H9 (cell line): ENCODE measurements around the gene GMPS. TPM values are rescaled to one million over a fixed set of nuclear protein-coding genes. Genes with fewer than 3 reads are reported as not detected.

Experiments
- DNase-seq: peaks from one replicate; pipeline ENCODE4 v3.0.0-alpha.2; 2017
- H2AFZ ChIP-seq: one replicate; pipeline ENCODE4 v1.6.1; 2013; ENCODE audit warnings: mild to moderate bottlenecking, low read length, control low read depth, moderate library complexity
- H2AK5ac ChIP-seq: 2 replicates; pipeline ENCODE4 v1.6.1; 2013; ENCODE audit warnings: low read length, control low read depth, mixed read lengths; ENCODE audit not compliant: insufficient read length
- H2BK120ac ChIP-seq: one replicate; pipeline ENCODE4 v1.6.1; 2013; ENCODE audit warnings: low read depth, mild to moderate bottlenecking, low read length, control low read depth, inconsistent platforms; ENCODE audit not compliant: poor library complexity, severe bottlenecking
- H2BK12ac ChIP-seq: 2 replicates; pipeline ENCODE4 v1.6.1; 2013; ENCODE audit warnings: low read length, control low read depth, mixed read lengths, low read depth; ENCODE audit not compliant: insufficient read length
- H2BK15ac ChIP-seq: 2 replicates; pipeline ENCODE4 v1.6.1; 2013; ENCODE audit warnings: low read depth, low read length, control low read depth
- H2BK20ac ChIP-seq: one replicate; pipeline ENCODE4 v1.6.1; 2013; ENCODE audit warnings: low read depth, mild to moderate bottlenecking, low read length, control low read depth, inconsistent platforms; ENCODE audit not compliant: poor library complexity, severe bottlenecking
- H2BK5ac ChIP-seq: 2 replicates; pipeline ENCODE4 v1.6.1; 2013; ENCODE audit warnings: low read length, control low read depth, mixed read lengths; ENCODE audit not compliant: insufficient read length
- H3K14ac ChIP-seq: 2 replicates; pipeline ENCODE4 v1.6.1; 2013; ENCODE audit warnings: low read length, control low read depth; ENCODE audit not compliant: insufficient read depth
- H3K18ac ChIP-seq: 2 replicates; pipeline ENCODE4 v1.6.1; 2013; ENCODE audit warnings: low read depth, mild to moderate bottlenecking, mixed read lengths, low read length, control low read depth; ENCODE audit not compliant: insufficient read length
- H3K23ac ChIP-seq: 2 replicates; pipeline ENCODE4 v1.6.1; 2013; ENCODE audit warnings: low read length, control low read depth, mixed read lengths, low read depth; ENCODE audit not compliant: insufficient read length
- H3K23me2 ChIP-seq: 2 replicates; pipeline ENCODE4 v1.6.1; 2013; ENCODE audit warnings: low read depth, mild to moderate bottlenecking, mixed read lengths, low read length, control low read depth; ENCODE audit not compliant: insufficient read length, poor library complexity, severe bottlenecking
- H3K27ac ChIP-seq: 2 replicates; pipeline ENCODE4 v1.5.1; 2013; ENCODE audit warnings: low read length, control low read depth, mixed read lengths, low read depth; ENCODE audit not compliant: insufficient read length
- H3K27me3 ChIP-seq: 2 replicates; pipeline ENCODE4 v1.6.1; 2013; ENCODE audit warnings: low read length, control low read depth, inconsistent platforms; ENCODE audit not compliant: insufficient read depth
- H3K4ac ChIP-seq: 2 replicates; pipeline ENCODE4 v1.6.1; 2013; ENCODE audit warnings: low read depth, mild to moderate bottlenecking, control low read depth, inconsistent platforms, low read length, moderate library complexity
- H3K4me1 ChIP-seq: 2 replicates; pipeline ENCODE4 v1.6.1; 2013; ENCODE audit warnings: low read length, control low read depth, inconsistent platforms; ENCODE audit not compliant: insufficient read depth
- H3K4me2 ChIP-seq: 2 replicates; pipeline ENCODE4 v1.6.1; 2013; ENCODE audit warnings: low read length, control low read depth, mixed read lengths; ENCODE audit not compliant: insufficient read length, insufficient read depth
- H3K56ac ChIP-seq: 2 replicates; pipeline ENCODE4 v1.6.1; 2013; ENCODE audit warnings: low read depth, mild to moderate bottlenecking, mixed read lengths, low read length, control low read depth; ENCODE audit not compliant: insufficient read length
- H3K79me1 ChIP-seq: 2 replicates; pipeline ENCODE4 v1.6.1; 2013; ENCODE audit warnings: low read depth, mild to moderate bottlenecking, moderate library complexity, low read length, control low read depth, inconsistent platforms; ENCODE audit not compliant: insufficient read depth, poor library complexity, severe bottlenecking
- H3K79me2 ChIP-seq: 2 replicates; pipeline ENCODE4 v1.6.1; 2013; ENCODE audit warnings: low read length, control low read depth, inconsistent platforms; ENCODE audit not compliant: insufficient read depth
- H3K9ac ChIP-seq: 2 replicates; pipeline ENCODE4 v1.6.1; 2013; ENCODE audit warnings: low read length, control low read depth, mixed read lengths; ENCODE audit not compliant: insufficient read length; ENCODE audit errors: extremely low read depth
- H3K9me3 ChIP-seq: one replicate; pipeline ENCODE4 v1.6.1; 2013; ENCODE audit warnings: low read depth, low read length, inconsistent platforms; ENCODE audit not compliant: control insufficient read depth
- H3T11ph ChIP-seq: one replicate; pipeline ENCODE4 v1.6.1; 2013; ENCODE audit warnings: mild to moderate bottlenecking, low read length, control low read depth, inconsistent platforms
- H4K20me1 ChIP-seq: one replicate; pipeline ENCODE4 v1.6.1; 2013; ENCODE audit not compliant: control insufficient read depth, insufficient read length, insufficient read depth
- H4K5ac ChIP-seq: 2 replicates; pipeline ENCODE4 v1.6.1; 2013; ENCODE audit warnings: low read depth, mild to moderate bottlenecking, mixed read lengths, low read length, control low read depth; ENCODE audit not compliant: insufficient read length
- H4K8ac ChIP-seq: replicated peaks from 2 replicates; pipeline ENCODE4 v1.6.1; 2013; ENCODE audit warnings: low read length, control low read depth, mixed read lengths, low read depth; ENCODE audit not compliant: insufficient read length
- H4K91ac ChIP-seq: 2 replicates; pipeline ENCODE4 v1.6.1; 2013; ENCODE audit warnings: low read depth, mild to moderate bottlenecking, moderate library complexity, mixed read lengths, low read length, control low read depth; ENCODE audit not compliant: insufficient read length
- H3K27ac Mint-ChIP-seq, 3 experiments: 2 replicates in 2 of 3; 3 replicates in 1 of 3; pipeline ENCODE4 v1.8.0; 2020 to 2021; ENCODE audit warnings: mixed read lengths in 3 of 3, mild to moderate bottlenecking in 1 of 3, moderate library complexity in 1 of 3
- H3K27me3 Mint-ChIP-seq: 2 replicates; pipeline ENCODE4 v1.8.0; 2021; ENCODE audit warnings: low read depth, mild to moderate bottlenecking, moderate library complexity, mixed read lengths
- H3K36me3 Mint-ChIP-seq, 3 experiments: 2 replicates in 2 of 3; 3 replicates in 1 of 3; pipeline ENCODE4 v1.8.0; 2020 to 2021; ENCODE audit warnings: low read depth in 3 of 3, mixed read lengths in 3 of 3; ENCODE audit not compliant: insufficient read depth in 1 of 3
- H3K4me1 Mint-ChIP-seq, 2 experiments: 2 replicates each; pipeline ENCODE4 v1.8.0; 2020; ENCODE audit warnings: mixed read lengths in 2 of 2
- H3K4me3 Mint-ChIP-seq, 2 experiments: 2 replicates in 1 of 2; 3 replicates in 1 of 2; pipeline ENCODE4 v1.8.0; 2020 to 2021; ENCODE audit warnings: mild to moderate bottlenecking in 2 of 2, mixed read lengths in 2 of 2, moderate library complexity in 1 of 2
- H3K9me3 Mint-ChIP-seq, 2 experiments: 2 replicates in 1 of 2; 3 replicates in 1 of 2; pipeline ENCODE4 v1.8.0; 2020; ENCODE audit warnings: mild to moderate bottlenecking in 2 of 2, mixed read lengths in 2 of 2, moderate library complexity in 1 of 2
- CTCF ChIP-seq: fragments of 200-600 bp; sonication (generic); conservative IDR thresholded peaks from 3 replicates; pipeline ENCODE4 v1.8.0; 2021; ENCODE audit warnings: antibody characterized with exemption, mild to moderate bottlenecking
- WGBS: extraction: QIAGEN DNeasy Blood & Tissue Kit; methylation state at CpG from one replicate; pipeline ENCODE4 v1.1.7; 2013; ENCODE audit warnings: missing lambda C conversion rate, low lambda C conversion rate, mixed read lengths; ENCODE audit not compliant: insufficient read length; ENCODE audit errors: extremely low coverage; 5-methylcytosine and 5-hydroxymethylcytosine counted together
- total RNA-seq: library from RNA; stranded (reverse); gene quantifications from 2 replicates; pipeline ENCODE4 v1.2.1, GENCODE V29; 2021

Gene GMPS
- total RNA-seq, 1 experiment from 2014 or later = 142 TPM

DNA sequence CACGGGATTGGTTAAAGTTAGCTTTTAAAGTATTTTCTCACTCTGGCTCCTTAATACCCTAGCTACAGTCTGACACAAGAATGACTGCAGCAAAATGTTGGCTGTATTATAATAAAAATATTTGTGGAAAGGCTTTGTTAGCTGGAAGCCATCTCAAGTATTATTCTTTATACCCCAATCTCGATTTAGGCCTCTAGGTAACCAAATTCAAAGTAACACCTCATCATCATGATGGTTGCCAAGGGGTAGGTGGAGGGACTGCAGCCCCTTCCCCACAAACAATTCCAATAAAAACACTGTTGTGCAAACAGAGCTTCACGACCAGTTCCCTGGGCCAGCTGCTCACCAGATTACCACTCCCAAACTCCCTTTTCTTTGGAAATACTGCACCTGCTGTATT, 759 bp upstream of the GMPS start:
- H3K56ac ChIP-seq = no peak overlapping the region
- no peak overlapping the region for H2BK15ac ChIP-seq
- no peak overlapping the region for H4K8ac ChIP-seq
- peaks cover 20 to 26% of the 10 kb centered on the region in 2 experiments for H3K4me1 Mint-ChIP-seq
- H4K91ac ChIP-seq = no peak overlapping the region
- DNase-seq = no peak
- peak overlapping the region; percentile 64 to 83 for H3K4me3 Mint-ChIP-seq
- H3K4me2 ChIP-seq = peak overlapping the region; percentile 49
- H4K5ac ChIP-seq = no peak overlapping the region
- H3K18ac ChIP-seq = no peak overlapping the region
- H3K9me3 ChIP-seq = no peaks in the 10 kb centered on the region
- H3K27me3 Mint-ChIP-seq = no peaks in the 10 kb centered on the region
- H3K79me2 ChIP-seq = peaks cover 21% of the 10 kb centered on the region; the same call in 1 of the 2 replicates
- H3K36me3 Mint-ChIP-seq = peaks cover 0 to 6% (median 0%) of the 10 kb centered on the region in 3 experiments; a peak in 2 of 7 replicates
- H3K4me1 ChIP-seq = no peaks in the 10 kb centered on the region; the same call in 1 of the 2 replicates
- peak overlapping the region; percentile 13 for H3K27ac ChIP-seq
- peak overlapping the region; percentile 41 for H2AFZ ChIP-seq
- WGBS = no CpG with 5 or more reads among the region's 3 CpGs
- H2AK5ac ChIP-seq = no peak overlapping the region
- peaks cover 14% of the 10 kb centered on the region for H3K23me2 ChIP-seq
- no peak overlapping the region for H3T11ph ChIP-seq
- H3K9me3 Mint-ChIP-seq = peaks cover 0 to 3% of the 10 kb centered on the region in 2 experiments; a peak in 2 of 5 replicates
- H2BK12ac ChIP-seq = no peak overlapping the region
- H3K27ac Mint-ChIP-seq = peak overlapping the region; percentile 95 to 97 (median 95); a peak in 6 of 7 replicates
- no peaks in the 10 kb centered on the region for H4K20me1 ChIP-seq
- no peak overlapping the region for H2BK5ac ChIP-seq
- no peak overlapping the region for H3K23ac ChIP-seq
- H3K27me3 ChIP-seq = no peaks in the 10 kb centered on the region
- no peak overlapping the region for H3K4ac ChIP-seq
- no peak overlapping the region for H2BK20ac ChIP-seq
- H3K9ac ChIP-seq = peak overlapping the region; percentile 55
- no peaks in the 10 kb centered on the region for H3K79me1 ChIP-seq
- TF ChIP-seq CTCF = 0 out of 3 replicates have a peak, but pooled peaks have one; percentile 16
- no peak overlapping the region for H2BK120ac ChIP-seq
- H3K14ac ChIP-seq = peak overlapping the region; percentile 37; the same call in 1 of the 2 replicates
